ENCODE data around the gene CFAP46. TPM values are rescaled to one million over a fixed set of nuclear protein-coding genes. Genes with fewer than 3 reads are reported as not detected.

CFAP46 gene
- polyA plus RNA-seq, 1 donor from 2014 or later, result not detected

DNA sequence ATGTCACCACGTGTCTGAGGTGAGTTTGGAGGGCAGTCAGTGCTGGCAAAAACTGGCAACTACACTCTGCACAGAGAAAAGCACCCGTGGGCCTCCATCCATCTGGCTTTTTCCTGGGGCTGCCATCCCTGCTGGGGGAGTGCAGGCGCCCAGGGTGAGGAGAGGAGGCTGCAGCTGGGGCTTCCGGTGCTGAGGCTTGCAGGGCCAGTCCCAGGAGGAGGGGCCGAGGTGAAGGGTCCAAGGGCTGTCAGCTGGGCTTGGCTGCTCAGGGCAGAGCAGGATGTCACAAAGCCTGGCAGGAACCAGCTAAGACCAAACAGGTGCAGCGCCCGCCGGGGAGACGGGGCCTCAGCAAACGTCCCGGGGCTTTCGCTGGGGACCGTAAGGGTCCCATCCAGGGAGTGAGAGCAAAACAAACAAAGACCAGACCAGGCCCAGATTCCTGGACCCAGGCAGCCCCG, 77.2 kb downstream of the CFAP46 start:
- Mint-ChIP-seq H3K9me3 (peaks cover 0 to 5% (median 2%) of the 10 kb centered on the region in 3 donors), H3K4me1 (peaks cover 0 to 2% (median 0%) of the 10 kb centered on the region in 3 donors), H3K27me3 (peaks cover 25% of the 10 kb centered on the region), H3K4me3 (no peak overlapping the region), H3K36me3 (no peaks in the 10 kb centered on the region), H3K27ac (no peak overlapping the region)

DNA sequence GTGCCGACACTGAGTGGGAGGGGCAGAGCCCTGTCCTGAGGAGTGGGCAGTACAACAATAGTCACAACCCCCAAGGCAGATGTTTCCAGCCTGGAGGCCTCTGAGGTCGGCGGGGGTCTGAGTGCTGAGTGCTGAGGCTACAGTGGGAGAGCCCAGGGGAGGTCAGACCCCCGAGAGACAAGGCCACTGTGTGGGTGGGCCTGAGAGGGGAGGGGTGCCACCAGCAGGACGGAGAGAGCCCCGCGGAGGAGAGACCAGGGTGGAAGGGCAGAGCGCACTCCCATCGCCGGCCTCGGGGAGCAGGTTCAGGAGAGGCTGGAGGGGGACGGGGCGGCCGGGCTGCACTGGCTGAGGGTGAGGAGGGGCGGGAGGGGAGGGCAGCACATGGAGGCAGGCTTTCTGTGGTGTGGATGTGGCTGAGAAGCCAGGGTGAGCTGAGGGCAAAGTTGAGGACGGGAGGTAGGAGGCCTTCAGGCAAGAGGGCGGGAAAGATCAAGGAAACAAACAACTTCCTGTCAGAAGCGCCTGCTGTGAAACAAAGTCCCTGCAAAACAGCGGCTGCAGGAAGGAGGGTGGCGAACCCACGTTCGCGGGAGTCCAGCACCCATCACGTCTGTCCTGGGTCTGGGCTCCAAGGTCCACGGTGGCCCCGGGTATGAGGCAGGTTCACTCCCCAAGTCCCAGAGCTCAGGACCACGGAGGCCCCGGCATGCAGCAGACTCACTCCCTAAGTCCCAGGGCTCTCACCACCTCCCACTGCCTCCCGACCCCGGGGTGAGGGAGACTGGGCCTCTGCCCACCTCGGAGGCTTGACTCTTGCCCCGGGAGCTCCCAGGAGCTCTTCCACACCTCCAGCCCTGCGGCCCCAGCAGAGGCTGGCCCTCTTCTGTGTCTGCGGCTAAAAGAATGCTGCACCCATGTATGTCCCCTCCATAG, 79.6 kb downstream of the CFAP46 start:
- peaks cover 0 to 2% (median 0%) of the 10 kb centered on the region in 3 donors for H3K4me1 Mint-ChIP-seq
- peaks cover 27% of the 10 kb centered on the region for H3K27me3 Mint-ChIP-seq
- peaks cover 0 to 2% (median 0%) of the 10 kb centered on the region in 3 donors for H3K9me3 Mint-ChIP-seq
- peak overlapping the region in 1 of 3 donors; percentile 23 for H3K27ac Mint-ChIP-seq
- no peak overlapping the region for H3K4me3 Mint-ChIP-seq
- no peaks in the 10 kb centered on the region for H3K36me3 Mint-ChIP-seq

DNA sequence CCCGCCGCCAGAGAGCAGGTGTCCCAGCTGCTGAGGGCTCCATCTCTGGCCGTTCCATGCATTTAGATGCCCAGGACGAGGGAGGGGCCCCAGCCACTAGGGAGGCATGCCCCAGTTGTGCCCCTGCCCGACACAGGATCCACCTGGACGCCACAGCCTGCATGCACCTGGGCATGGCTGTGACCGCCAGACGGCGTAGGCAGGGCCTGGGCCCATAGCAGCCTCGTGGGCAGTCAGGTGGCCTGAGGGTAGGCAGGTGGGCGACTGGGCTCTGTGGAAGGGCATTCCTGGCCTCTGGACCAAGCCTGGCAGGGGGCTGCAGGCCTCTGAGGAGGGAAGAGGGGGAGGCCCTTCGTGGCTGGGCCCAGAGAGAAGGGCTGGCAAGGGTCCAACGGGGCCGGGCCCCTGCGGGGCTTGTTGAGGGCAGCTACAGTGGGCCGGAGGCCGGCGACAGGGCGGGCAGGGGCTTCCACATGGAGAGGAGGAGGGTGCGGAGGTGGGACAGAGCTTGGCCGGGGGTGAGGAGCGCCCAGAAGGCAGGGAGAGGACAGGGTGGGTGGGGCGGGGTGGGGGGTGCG, 80.4 kb downstream of the CFAP46 start:
- peaks cover 29% of the 10 kb centered on the region for H3K27me3 Mint-ChIP-seq
- H3K4me3 Mint-ChIP-seq, result no peak overlapping the region
- peaks cover 0 to 2% (median 0%) of the 10 kb centered on the region in 3 donors for H3K4me1 Mint-ChIP-seq
- peaks cover 0 to 2% (median 0%) of the 10 kb centered on the region in 3 donors for H3K9me3 Mint-ChIP-seq
- H3K27ac Mint-ChIP-seq, result no peak overlapping the region
- H3K36me3 Mint-ChIP-seq, result no peaks in the 10 kb centered on the region

DNA sequence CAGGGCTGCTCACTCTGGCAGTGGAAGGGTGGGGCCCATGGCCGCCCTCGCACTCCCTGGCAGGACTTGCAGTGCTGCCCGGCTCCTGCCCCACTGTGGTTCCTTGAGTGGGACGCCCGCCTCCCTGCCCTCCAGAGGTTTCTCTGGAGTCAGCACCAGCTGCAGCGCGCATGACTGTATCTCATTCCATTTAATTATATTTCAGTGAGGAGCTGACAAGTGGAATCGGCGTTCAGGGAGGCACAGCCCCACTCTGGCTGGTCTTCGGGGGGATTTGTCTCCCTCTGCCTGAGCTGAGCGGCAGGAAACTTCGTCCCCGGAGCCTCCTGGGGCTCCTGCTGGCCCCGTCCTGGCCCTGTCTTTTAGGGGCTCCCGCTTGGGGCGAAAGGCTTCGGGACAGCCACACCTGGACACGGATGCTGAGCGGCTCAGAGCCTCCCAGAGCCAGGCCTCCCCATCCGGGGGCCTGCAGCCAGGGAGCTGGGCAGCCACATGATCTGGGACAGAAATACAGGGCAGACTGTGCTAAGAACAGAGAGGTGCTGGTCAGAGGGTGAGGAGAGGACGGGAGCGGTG, 81.2 kb downstream of the CFAP46 start:
- Mint-ChIP-seq H3K36me3 (no peaks in the 10 kb centered on the region), H3K4me3 (no peak overlapping the region), H3K4me1 (peaks cover 0 to 2% (median 0%) of the 10 kb centered on the region in 3 donors), H3K27me3 (peaks cover 28% of the 10 kb centered on the region), H3K27ac (no peak overlapping the region), H3K9me3 (peaks cover 2 to 5% (median 3%) of the 10 kb centered on the region in 3 donors)

GRCh38 chr10:132860532-132860931, 81.8 kb downstream of the CFAP46 start:
- no peak overlapping the region for H3K27ac Mint-ChIP-seq
- H3K4me1 Mint-ChIP-seq, result peaks cover 0 to 2% (median 0%) of the 10 kb centered on the region in 3 donors
- no peak overlapping the region for H3K4me3 Mint-ChIP-seq
- no peaks in the 10 kb centered on the region for H3K36me3 Mint-ChIP-seq
- H3K9me3 Mint-ChIP-seq, result peaks cover 2 to 12% (median 3%) of the 10 kb centered on the region in 3 donors
- H3K27me3 Mint-ChIP-seq, result peaks cover 26% of the 10 kb centered on the region

- H3K9me3 Mint-ChIP-seq, result peaks cover 2 to 14% (median 3%) of the 10 kb centered on the region in 3 donors
- H3K36me3 Mint-ChIP-seq, result no peaks in the 10 kb centered on the region
- H3K4me1 Mint-ChIP-seq, result peaks cover 0 to 2% (median 0%) of the 10 kb centered on the region in 3 donors
- H3K4me3 Mint-ChIP-seq, result no peak overlapping the region
- H3K27me3 Mint-ChIP-seq, result peaks cover 25% of the 10 kb centered on the region
- no peak overlapping the region for H3K27ac Mint-ChIP-seq
Observed at GRCh38 chr10:132859084-132859855, 83.1 kb downstream of the CFAP46 start.

- no peak overlapping the region for H3K4me3 Mint-ChIP-seq
- peaks cover 2 to 14% (median 3%) of the 10 kb centered on the region in 3 donors for H3K9me3 Mint-ChIP-seq
- H3K4me1 Mint-ChIP-seq, result peaks cover 0 to 2% (median 0%) of the 10 kb centered on the region in 3 donors
- H3K27me3 Mint-ChIP-seq, result peaks cover 18% of the 10 kb centered on the region
- H3K36me3 Mint-ChIP-seq, result no peaks in the 10 kb centered on the region
- no peak overlapping the region for H3K27ac Mint-ChIP-seq
Observed at GRCh38 chr10:132858121-132859081, 84.0 kb downstream of the CFAP46 start.

DNA sequence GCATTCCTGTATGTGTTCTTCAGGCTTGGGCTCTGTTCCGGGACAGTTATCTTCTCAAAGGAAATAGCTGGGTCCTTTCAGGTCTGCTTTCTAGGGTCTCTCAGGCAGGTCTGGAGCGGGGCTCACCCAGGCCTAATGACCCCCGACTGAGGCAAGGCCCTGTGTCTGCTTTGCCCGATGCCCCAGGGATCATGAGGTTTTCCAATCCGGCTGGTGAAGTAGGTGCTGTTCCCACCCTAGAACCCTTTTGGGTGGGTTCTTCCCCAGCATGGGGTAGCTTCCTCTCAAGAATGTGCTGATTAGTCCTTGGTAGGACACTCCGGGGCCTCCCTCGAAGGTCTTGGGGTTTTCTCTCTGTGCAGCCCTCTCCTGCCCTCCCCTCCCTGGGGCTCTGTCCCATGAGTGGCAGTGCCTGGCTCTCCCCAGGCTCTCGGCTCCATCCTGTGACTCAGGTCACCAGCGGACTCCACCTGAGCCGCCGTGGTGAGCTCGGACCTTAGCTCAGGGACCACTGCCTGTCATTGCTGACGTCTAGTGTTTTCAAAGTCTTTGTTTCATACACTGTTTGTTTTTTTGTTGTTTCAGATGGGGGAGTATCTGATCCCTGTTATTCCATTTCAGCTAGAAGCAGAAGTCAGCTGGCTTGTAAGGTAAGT, 85.4 kb downstream of the CFAP46 start:
- Mint-ChIP-seq H3K27me3 (peaks cover 15% of the 10 kb centered on the region), H3K4me3 (peak overlapping the region in 1 of 4 donors; percentile 42), H3K9me3 (peaks cover 2 to 14% (median 3%) of the 10 kb centered on the region in 3 donors), H3K27ac (no peak overlapping the region), H3K36me3 (no peaks in the 10 kb centered on the region), H3K4me1 (peaks cover 0 to 2% (median 0%) of the 10 kb centered on the region in 3 donors)

GRCh38 chr10:132855889-132856288, 86.5 kb downstream of the CFAP46 start:
- Mint-ChIP-seq H3K4me1 (peaks cover 0 to 2% (median 0%) of the 10 kb centered on the region in 3 donors), H3K36me3 (no peaks in the 10 kb centered on the region)

DNA sequence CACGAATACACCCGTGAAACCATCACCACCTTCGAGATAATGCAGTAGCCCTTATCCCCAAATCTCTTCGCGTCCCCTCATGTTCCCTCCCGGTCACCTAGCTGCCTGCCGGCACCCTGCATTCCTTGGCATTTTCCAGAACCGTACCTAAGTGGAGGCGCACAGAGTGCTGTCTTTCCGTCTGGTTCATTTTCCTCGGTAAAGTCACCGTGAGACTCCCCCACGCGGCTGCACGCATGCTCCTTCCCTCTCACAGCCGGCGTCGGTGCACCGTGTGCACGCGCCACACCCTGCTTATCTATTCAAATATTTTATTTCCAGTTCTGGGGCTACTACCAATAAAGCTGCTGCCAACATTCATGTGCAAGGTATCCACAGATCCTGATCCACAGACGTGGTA, 90.9 kb downstream of the CFAP46 start:
- peaks cover 16% of the 10 kb centered on the region for H3K27me3 Mint-ChIP-seq
- peaks cover 0 to 7% (median 4%) of the 10 kb centered on the region in 3 donors for H3K4me1 Mint-ChIP-seq
- H3K27ac Mint-ChIP-seq, result peak overlapping the region in 1 of 3 donors; percentile 3
- H3K9me3 Mint-ChIP-seq, result peaks cover 0 to 11% (median 1%) of the 10 kb centered on the region in 3 donors
- no peak overlapping the region for H3K4me3 Mint-ChIP-seq
- no peaks in the 10 kb centered on the region for H3K36me3 Mint-ChIP-seq

More at GRCh38 chr10:132855889-132856288, 86.5 kb downstream of the CFAP46 start:
- Mint-ChIP-seq H3K27ac (no peak overlapping the region), H3K9me3 (peaks cover 2 to 14% (median 3%) of the 10 kb centered on the region in 3 donors), H3K27me3 (peaks cover 14% of the 10 kb centered on the region), H3K4me3 (no peak overlapping the region)

- H3K9me3 Mint-ChIP-seq, result peaks cover 0 to 6% (median 0%) of the 10 kb centered on the region in 3 donors
- no peaks in the 10 kb centered on the region for H3K36me3 Mint-ChIP-seq
- H3K4me1 Mint-ChIP-seq, result peaks cover 0 to 7% (median 4%) of the 10 kb centered on the region in 3 donors
- no peak overlapping the region for H3K4me3 Mint-ChIP-seq
- peaks cover 18% of the 10 kb centered on the region for H3K27me3 Mint-ChIP-seq
- H3K27ac Mint-ChIP-seq, result no peak overlapping the region
Observed at GRCh38 chr10:132850896-132851295, 91.5 kb downstream of the CFAP46 start.

- Mint-ChIP-seq H3K4me1 (peaks cover 0 to 7% (median 4%) of the 10 kb centered on the region in 3 donors), H3K27ac (no peak overlapping the region), H3K9me3 (no peaks in the 10 kb centered on the region), H3K4me3 (no peak overlapping the region), H3K27me3 (peaks cover 15% of the 10 kb centered on the region), H3K36me3 (no peaks in the 10 kb centered on the region)
Observed at GRCh38 chr10:132850246-132850645, 92.1 kb downstream of the CFAP46 start.

GRCh38 chr10:132849546-132850031, 92.8 kb downstream of the CFAP46 start:
- peaks cover 15% of the 10 kb centered on the region for H3K27me3 Mint-ChIP-seq
- no peaks in the 10 kb centered on the region for H3K9me3 Mint-ChIP-seq
- no peak overlapping the region for H3K4me3 Mint-ChIP-seq
- no peaks in the 10 kb centered on the region for H3K36me3 Mint-ChIP-seq
- peaks cover 0 to 7% (median 4%) of the 10 kb centered on the region in 3 donors for H3K4me1 Mint-ChIP-seq
- no peak overlapping the region for H3K27ac Mint-ChIP-seq
